ENCODE data around the gene NCL.
"Not testable (repeated sequence)": the region's sequence is repeated elsewhere in the genome, so short reads cannot be mapped to it uniquely, and the experiment has no call there.

NCL gene

DNA sequence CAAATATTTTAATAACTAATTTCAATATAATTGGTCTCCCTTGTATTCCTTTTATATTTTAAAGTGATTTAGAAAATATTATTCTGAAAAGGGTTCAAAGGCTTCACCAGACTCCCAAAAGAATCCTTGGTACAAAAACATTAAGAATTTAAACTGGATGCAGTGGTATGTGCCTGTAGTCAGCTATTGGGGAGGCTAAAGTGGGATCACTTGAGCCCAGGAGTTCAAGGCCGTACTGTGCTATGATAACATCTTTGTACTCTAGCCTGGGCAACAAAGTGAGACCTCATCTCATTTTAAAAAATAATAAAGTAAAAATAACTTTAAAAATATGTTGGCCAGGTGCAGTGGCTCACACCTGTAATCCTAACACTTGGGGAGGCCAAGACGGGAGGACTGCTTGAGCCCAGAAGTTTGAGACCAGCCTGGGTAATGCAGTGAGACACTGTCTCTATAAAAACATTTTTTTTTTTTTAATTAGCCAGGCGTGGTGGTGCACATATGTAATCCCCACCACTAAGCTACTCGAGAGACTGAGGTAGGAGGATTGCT lies 14.7 kb downstream of the NCL start:
- Histone ChIP-seq H2AFZ (ENCODE audit: low read depth) (no peak overlapping the region), H3K27ac (no peak overlapping the region), H3K4me1 (ENCODE audit: low read depth, poor library complexity, severe bottlenecking) (no peaks in the 10 kb centered on the region), H3K36me3 (ENCODE audit: insufficient read depth) (peaks cover 4% of the 10 kb centered on the region; the same call in 1 of the 2 replicates), H3K4me2 (no peak overlapping the region), H3K9ac (no peak overlapping the region), H4K20me1 (ENCODE audit: insufficient read depth) (0 out of 2 replicates have a peak, but pooled peaks cover 5% of the 10 kb centered on the region), H3K27me3 (ENCODE audit: insufficient read depth, low read depth) (no peaks in the 10 kb centered on the region), H3K4me3 (IDR thresholded peaks at IDR 0.05; ENCODE audit: insufficient read depth, low read depth, low read length) (no peak overlapping the region), H3K79me2 (ENCODE audit: insufficient read depth, low read depth) (no peaks in the 10 kb centered on the region)
- TF ChIP-seq, protein P1, sequence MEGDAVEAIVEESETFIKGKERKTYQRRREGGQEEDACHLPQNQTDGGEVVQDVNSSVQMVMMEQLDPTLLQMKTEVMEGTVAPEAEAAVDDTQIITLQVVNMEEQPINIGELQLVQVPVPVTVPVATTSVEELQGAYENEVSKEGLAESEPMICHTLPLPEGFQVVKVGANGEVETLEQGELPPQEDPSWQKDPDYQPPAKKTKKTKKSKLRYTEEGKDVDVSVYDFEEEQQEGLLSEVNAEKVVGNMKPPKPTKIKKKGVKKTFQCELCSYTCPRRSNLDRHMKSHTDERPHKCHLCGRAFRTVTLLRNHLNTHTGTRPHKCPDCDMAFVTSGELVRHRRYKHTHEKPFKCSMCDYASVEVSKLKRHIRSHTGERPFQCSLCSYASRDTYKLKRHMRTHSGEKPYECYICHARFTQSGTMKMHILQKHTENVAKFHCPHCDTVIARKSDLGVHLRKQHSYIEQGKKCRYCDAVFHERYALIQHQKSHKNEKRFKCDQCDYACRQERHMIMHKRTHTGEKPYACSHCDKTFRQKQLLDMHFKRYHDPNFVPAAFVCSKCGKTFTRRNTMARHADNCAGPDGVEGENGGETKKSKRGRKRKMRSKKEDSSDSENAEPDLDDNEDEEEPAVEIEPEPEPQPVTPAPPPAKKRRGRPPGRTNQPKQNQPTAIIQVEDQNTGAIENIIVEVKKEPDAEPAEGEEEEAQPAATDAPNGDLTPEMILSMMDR (conservative IDR thresholded peaks at IDR 0.05; ENCODE audit: low read depth, low read length), result no peak

DNA sequence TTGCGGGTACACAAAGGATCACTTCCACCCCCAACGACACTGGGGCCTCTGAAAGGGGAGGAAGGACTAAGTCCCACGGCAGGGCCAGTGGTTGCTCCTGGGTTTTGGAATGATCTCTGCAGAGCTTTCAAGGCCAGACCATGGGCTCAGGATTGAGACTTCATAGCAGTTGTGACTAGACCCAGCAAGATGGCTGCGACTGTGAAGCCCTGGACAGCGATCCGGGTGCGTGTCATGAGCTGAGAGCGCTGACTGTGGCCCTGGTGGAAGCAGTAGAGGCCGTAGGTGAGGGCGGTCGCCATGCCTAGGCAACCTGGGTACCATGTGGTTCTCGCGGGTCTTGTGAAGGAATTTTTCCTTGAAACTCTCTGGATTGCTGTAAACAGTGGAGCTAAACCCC lies 27.3 kb downstream of the NCL start:
- TF ChIP-seq, protein P1 (conservative IDR thresholded peaks at IDR 0.05; ENCODE audit: low read depth, low read length), result no peak
- no peak overlapping the region for H2AFZ ChIP-seq (ENCODE audit: low read depth)

DNA sequence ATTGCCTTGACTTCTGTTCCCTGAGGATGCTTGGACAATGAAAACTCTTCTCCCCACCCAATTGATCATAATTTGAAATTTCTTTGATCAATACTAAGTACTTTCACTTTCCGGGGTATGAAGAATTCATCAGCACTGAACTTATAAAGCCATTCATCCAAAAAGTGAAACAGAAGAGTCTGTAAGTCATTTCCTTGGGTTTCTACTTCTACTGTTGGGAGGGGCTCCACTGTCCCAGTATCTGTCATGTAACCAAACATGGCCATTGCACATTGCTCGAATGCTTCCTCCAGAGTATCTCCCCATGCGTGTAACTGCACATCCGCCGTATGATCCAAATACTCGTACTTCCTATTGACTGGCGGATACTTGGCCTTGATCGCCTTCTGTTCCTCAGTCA lies 30.3 kb downstream of the NCL start:
- no peaks in the 10 kb centered on the region for H3K79me2 ChIP-seq (ENCODE audit: insufficient read depth, low read depth)
- H3K36me3 ChIP-seq (ENCODE audit: insufficient read depth), result no peaks in the 10 kb centered on the region
- H3K27ac ChIP-seq, result no peak overlapping the region
- no peaks in the 10 kb centered on the region for H4K20me1 ChIP-seq (ENCODE audit: insufficient read depth)
- no peak overlapping the region for H3K4me2 ChIP-seq
- no peaks in the 10 kb centered on the region for H3K4me1 ChIP-seq (ENCODE audit: low read depth, poor library complexity, severe bottlenecking)
- no peak overlapping the region for H3K4me3 ChIP-seq (IDR thresholded peaks at IDR 0.05; ENCODE audit: insufficient read depth, low read depth, low read length)
- TF ChIP-seq, protein P1 (conservative IDR thresholded peaks at IDR 0.05; ENCODE audit: low read depth, low read length), result no peak
- no peak overlapping the region for H3K9ac ChIP-seq
- no peak overlapping the region for H2AFZ ChIP-seq (ENCODE audit: low read depth)
- no peaks in the 10 kb centered on the region for H3K27me3 ChIP-seq (ENCODE audit: insufficient read depth, low read depth)

More for the DNA sequence above, 27.3 kb downstream of the NCL start:
- no peaks in the 10 kb centered on the region for H3K36me3 ChIP-seq (ENCODE audit: insufficient read depth)
- H3K4me2 ChIP-seq, result no peak overlapping the region
- H3K27me3 ChIP-seq (ENCODE audit: insufficient read depth, low read depth), result no peaks in the 10 kb centered on the region
- H4K20me1 ChIP-seq (ENCODE audit: insufficient read depth), result no peaks in the 10 kb centered on the region
- no peak overlapping the region for H3K4me3 ChIP-seq (IDR thresholded peaks at IDR 0.05; ENCODE audit: insufficient read depth, low read depth, low read length)
- no peaks in the 10 kb centered on the region for H3K79me2 ChIP-seq (ENCODE audit: insufficient read depth, low read depth)
- no peak overlapping the region for H3K9ac ChIP-seq
- no peaks in the 10 kb centered on the region for H3K4me1 ChIP-seq (ENCODE audit: low read depth, poor library complexity, severe bottlenecking)
- H3K27ac ChIP-seq, result no peak overlapping the region

DNA sequence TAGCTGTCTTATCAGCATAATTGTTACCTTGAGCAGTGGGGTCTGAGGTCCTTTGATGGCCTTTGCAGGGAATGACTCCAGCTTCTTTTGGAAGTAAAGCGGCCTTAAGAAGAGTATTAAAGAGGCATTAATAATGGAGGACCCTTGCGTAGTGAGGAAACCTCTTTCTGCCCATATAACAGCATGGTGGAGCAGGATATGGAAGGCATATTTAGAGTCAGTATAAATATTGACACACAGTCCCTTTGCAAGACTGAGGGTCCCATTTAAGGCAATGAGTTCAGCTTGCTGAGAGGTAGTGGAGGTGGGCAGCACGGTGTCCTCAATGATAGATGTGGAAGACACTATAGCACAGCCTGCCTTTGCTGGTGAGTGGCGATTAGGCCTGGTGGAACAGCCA lies 32.7 kb downstream of the NCL start:
- TF ChIP-seq, protein P1 (conservative IDR thresholded peaks at IDR 0.05; ENCODE audit: low read depth, low read length), result no peak
- H3K36me3 ChIP-seq (ENCODE audit: insufficient read depth), result no peaks in the 10 kb centered on the region
- no peaks in the 10 kb centered on the region for H3K4me1 ChIP-seq (ENCODE audit: low read depth, poor library complexity, severe bottlenecking)
- H3K79me2 ChIP-seq (ENCODE audit: insufficient read depth, low read depth), result no peaks in the 10 kb centered on the region
- H3K27me3 ChIP-seq (ENCODE audit: insufficient read depth, low read depth), result no peaks in the 10 kb centered on the region
- H3K9ac ChIP-seq, result no peak overlapping the region
- no peaks in the 10 kb centered on the region for H4K20me1 ChIP-seq (ENCODE audit: insufficient read depth)
- no peak overlapping the region for H3K27ac ChIP-seq
- H2AFZ ChIP-seq (ENCODE audit: low read depth), result no peak overlapping the region
- H3K4me2 ChIP-seq, result no peak overlapping the region
- no peak overlapping the region for H3K4me3 ChIP-seq (IDR thresholded peaks at IDR 0.05; ENCODE audit: insufficient read depth, low read depth, low read length)

DNA sequence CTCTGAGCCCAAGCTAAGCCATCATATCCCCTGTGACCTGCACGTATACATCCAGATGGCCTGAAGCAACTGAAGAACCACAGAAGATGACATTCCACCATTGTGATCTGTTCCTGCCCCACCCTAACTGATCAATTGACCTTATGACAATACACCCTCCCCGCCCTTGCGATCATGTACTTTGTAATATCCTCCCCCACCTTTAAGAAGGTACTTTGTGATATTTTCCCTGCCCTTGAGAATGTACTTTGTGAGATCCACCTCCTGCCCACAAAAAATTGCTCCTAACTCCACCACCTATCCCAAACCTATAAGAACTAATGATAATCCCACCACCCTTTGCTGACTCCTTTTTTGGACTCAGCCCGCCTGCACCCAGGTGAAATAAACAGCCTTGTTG lies 33.8 kb downstream of the NCL start:
- not testable (repeated sequence) for H3K4me3 ChIP-seq (IDR thresholded peaks at IDR 0.05; ENCODE audit: insufficient read depth, low read depth, low read length); H3K9ac ChIP-seq; H3K27me3 ChIP-seq (ENCODE audit: insufficient read depth, low read depth); H3K79me2 ChIP-seq (ENCODE audit: insufficient read depth, low read depth); H3K36me3 ChIP-seq (ENCODE audit: insufficient read depth); H4K20me1 ChIP-seq (ENCODE audit: insufficient read depth); H3K27ac ChIP-seq; H3K4me2 ChIP-seq; H3K4me1 ChIP-seq (ENCODE audit: low read depth, poor library complexity, severe bottlenecking); H2AFZ ChIP-seq (ENCODE audit: low read depth)

All from KMS-11 (cell line).